HG03575 (cell line): Measurements from ENCODE around the gene GAL3ST2.
"Not testable (repeated sequence)": the region's sequence is repeated elsewhere in the genome, so short reads cannot be mapped to it uniquely, and the experiment has no call there.

Experiments used
- ATAC-seq: cut with Tn5 transposase; IDR thresholded peaks from one replicate; pipeline ENCODE4 v1.9.1; 2021; ENCODE audit not compliant: unreplicated experiment, insufficient number of reproducible peaks, low FRiP score; ENCODE audit errors: extremely low read depth

GAL3ST2 gene

GRCh38 chr2:241776336-241777169, at the start of gene GAL3ST2:
GAL3ST2 (plus strand) TSS chr2:241776822; CDS start chr2:241776956, 134 bp downstream.
- ATAC-seq, result no peak

GRCh38 chr2:241728000-241728399, 48.6 kb upstream of the GAL3ST2 start:
- ATAC-seq, result no peak

GRCh38 chr2:241728627-241729026, 48.0 kb upstream of the GAL3ST2 start:
- no peak for ATAC-seq

- ATAC-seq, result no peak
Measured at GRCh38 chr2:241729868-241730267, 46.8 kb upstream of the GAL3ST2 start.

- ATAC-seq, result no peak
Measured at GRCh38 chr2:241730671-241731293, 45.8 kb upstream of the GAL3ST2 start.

GRCh38 chr2:241732513-241733186, 44.0 kb upstream of the GAL3ST2 start:
- ATAC-seq, result not testable (repeated sequence)

- ATAC-seq, result no peak
Measured at GRCh38 chr2:241733391-241734207, 43.0 kb upstream of the GAL3ST2 start.

- no peak for ATAC-seq
Measured at GRCh38 chr2:241734208-241734466, 42.5 kb upstream of the GAL3ST2 start.

- ATAC-seq, result no peak
Measured at GRCh38 chr2:241734467-241735208, 42.0 kb upstream of the GAL3ST2 start, which contains the start of gene D2HGDH. D2HGDH (plus strand) TSS chr2:241734630; CDS start chr2:241735225, 595 bp downstream.

GRCh38 chr2:241736111-241736510, 40.5 kb upstream of the GAL3ST2 start:
- no peak for ATAC-seq

- no peak for ATAC-seq
Measured at GRCh38 chr2:241738040-241738686, 38.5 kb upstream of the GAL3ST2 start.

GRCh38 chr2:241739177-241739576, 37.4 kb upstream of the GAL3ST2 start:
- ATAC-seq, result no peak

GRCh38 chr2:241739651-241740050, 37.0 kb upstream of the GAL3ST2 start:
- no peak for ATAC-seq

- no peak for ATAC-seq
Measured at GRCh38 chr2:241741016-241741415, 35.6 kb upstream of the GAL3ST2 start.

GRCh38 chr2:241742320-241742939, 34.2 kb upstream of the GAL3ST2 start:
- ATAC-seq, result no peak

GRCh38 chr2:241743008-241743407, 33.6 kb upstream of the GAL3ST2 start:
- ATAC-seq, result not testable (repeated sequence)

- no peak for ATAC-seq
Measured at GRCh38 chr2:241743620-241744019, 33.0 kb upstream of the GAL3ST2 start.
